Spleen (tissue), 7 donors: ENCODE results near the gene BTK.

Experiments used
- POLR2A ChIP-seq, 3 donors: fragments of 450-650 bp; IDR thresholded peaks; one replicate each; pipeline ENCODE4 v1.5.1; 2017; ENCODE audit warnings: antibody characterized with exemption in 3 of 3, mild to moderate bottlenecking in 1 of 3
- TF ChIP-seq, protein P1 (sequence below), 11 experiments: fragments of 200-600 bp in 7 of 11; fragments of 450-650 bp in 4 of 11; sonication (generic) in 4 of 11; IDR thresholded peaks in 8 of 11; conservative IDR thresholded peaks in 3 of 11; 1 replicate in 7 of 11; 2 replicates in 4 of 11; pipeline versions ENCODE4 v1.4.0 to v1.8.0; 2016 to 2021; ENCODE audit warnings: antibody characterized with exemption in 11 of 11, inconsistent platforms in 4 of 11, mild to moderate bottlenecking in 1 of 11
- donor health status: DM: no; HTN: no; CAD: no; lungs with moderate emphysema.
- donor health status: DM: no; HTN: no; CAD: no.
- donor health status: DM: no; HTN: no; CAD: no.

DNA sequence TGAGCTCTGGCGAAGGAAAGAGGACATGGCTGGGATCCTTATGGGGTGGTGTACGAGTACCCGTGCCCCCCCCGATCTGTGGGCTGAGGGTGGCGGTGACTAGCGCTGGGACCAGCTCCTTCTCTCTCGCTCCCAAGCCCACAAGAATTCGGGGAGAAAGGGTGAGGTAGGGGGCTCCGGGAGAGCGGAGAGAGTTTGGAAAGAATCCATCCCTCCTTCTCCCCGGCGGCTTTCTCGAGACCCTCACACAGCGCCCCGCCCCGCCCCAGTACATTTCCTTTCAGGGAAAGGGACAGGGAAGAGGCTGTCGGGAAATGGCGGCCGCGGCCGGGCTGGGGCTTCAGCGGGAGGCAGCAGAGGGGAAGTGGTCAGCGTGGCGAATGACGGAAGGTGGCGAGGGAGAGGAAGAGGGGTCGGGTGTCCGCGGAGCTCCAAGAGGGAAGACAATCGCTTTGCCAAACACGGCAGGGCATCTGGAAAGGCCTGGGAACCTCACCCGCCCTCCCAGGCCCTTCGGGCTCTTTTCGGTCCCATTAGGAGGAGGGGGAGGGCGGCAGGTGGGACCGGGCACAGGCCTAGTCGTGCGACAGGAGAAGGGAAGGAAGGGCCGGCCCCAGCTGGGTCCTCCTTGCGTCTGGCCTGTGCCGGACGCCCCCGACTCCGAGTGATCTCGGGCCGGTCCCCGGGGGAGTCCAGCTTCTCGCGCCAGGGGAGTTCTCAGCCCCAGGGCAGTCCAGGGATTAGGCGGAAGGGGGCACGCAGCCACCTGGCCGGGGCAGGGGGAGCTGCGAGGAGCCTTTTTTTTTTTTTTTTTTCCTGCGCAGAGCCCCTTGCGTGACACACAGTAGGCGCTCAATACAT lies 32.2 kb upstream of the BTK start:
- TF ChIP-seq, protein P1, sequence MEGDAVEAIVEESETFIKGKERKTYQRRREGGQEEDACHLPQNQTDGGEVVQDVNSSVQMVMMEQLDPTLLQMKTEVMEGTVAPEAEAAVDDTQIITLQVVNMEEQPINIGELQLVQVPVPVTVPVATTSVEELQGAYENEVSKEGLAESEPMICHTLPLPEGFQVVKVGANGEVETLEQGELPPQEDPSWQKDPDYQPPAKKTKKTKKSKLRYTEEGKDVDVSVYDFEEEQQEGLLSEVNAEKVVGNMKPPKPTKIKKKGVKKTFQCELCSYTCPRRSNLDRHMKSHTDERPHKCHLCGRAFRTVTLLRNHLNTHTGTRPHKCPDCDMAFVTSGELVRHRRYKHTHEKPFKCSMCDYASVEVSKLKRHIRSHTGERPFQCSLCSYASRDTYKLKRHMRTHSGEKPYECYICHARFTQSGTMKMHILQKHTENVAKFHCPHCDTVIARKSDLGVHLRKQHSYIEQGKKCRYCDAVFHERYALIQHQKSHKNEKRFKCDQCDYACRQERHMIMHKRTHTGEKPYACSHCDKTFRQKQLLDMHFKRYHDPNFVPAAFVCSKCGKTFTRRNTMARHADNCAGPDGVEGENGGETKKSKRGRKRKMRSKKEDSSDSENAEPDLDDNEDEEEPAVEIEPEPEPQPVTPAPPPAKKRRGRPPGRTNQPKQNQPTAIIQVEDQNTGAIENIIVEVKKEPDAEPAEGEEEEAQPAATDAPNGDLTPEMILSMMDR (IDR thresholded peaks at IDR 0.05 in 8 of 11, conservative IDR thresholded peaks at IDR 0.05 in 3 of 11), result no peak
- no peak for TF ChIP-seq POLR2A (IDR thresholded peaks at IDR 0.05)
